Keratinocyte (primary cell): ENCODE measurements around the gene IQSEC3.

Experiments used
- CTCF ChIP-seq, 3 experiments: IDR thresholded peaks in 1 of 3; conservative IDR thresholded peaks in 1 of 3; optimal IDR thresholded peaks in 1 of 3; 2 replicates in 2 of 3; 3 replicates in 1 of 3; pipeline versions ENCODE3 to v1.5.1; 2011; ENCODE audit warnings: low read length in 3 of 3, mild to moderate bottlenecking in 3 of 3, moderate library complexity in 2 of 3, control low read depth in 1 of 3, inconsistent platforms in 1 of 3; ENCODE audit not compliant: insufficient read depth in 2 of 3; ENCODE audit errors: extremely low read depth in 1 of 3
- EZH2 ChIP-seq: IDR thresholded peaks from one replicate; pipeline ENCODE4 v1.6.1; 2012; ENCODE audit warnings: inconsistent platforms, mild to moderate bottlenecking, low read length, moderate library complexity

DNA sequence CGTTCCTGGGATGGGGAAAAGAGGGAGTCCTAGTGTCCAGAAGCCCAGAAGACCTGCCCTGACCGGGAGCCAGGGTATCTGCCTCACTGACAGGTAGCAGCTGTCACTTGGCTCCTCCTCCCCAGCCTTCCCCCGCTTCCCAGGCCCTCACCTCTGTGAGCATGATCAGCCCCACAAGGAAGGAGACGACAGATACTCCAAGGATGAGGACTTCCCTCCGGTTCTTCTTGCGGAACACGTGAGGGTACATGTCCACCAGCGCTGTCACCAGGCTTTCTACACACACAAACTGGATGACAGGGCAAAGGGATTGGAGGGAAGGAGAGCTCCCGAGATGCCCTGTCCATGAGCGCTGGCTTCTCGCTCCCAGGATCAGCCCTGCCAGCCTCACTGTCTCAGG, 157.3 kb downstream of the IQSEC3 start:
- TF ChIP-seq CTCF (optimal IDR thresholded peaks at IDR 0.05 in 1 of 3, IDR thresholded peaks at IDR 0.05 in 1 of 3, conservative IDR thresholded peaks at IDR 0.05 in 1 of 3; ENCODE audit: extremely low read depth in 1 of 3, insufficient read depth in 2 of 3, low read length in 3 of 3) (no peak), EZH2 (no peak)
